ENCODE results near the gene SLC25A28. TPM values are rescaled to one million over a fixed set of nuclear protein-coding genes. Genes with fewer than 3 reads are reported as not detected.

The SLC25A28 gene
- total RNA-seq, 1 donor from 2014 or later: 40.2 TPM

DNA sequence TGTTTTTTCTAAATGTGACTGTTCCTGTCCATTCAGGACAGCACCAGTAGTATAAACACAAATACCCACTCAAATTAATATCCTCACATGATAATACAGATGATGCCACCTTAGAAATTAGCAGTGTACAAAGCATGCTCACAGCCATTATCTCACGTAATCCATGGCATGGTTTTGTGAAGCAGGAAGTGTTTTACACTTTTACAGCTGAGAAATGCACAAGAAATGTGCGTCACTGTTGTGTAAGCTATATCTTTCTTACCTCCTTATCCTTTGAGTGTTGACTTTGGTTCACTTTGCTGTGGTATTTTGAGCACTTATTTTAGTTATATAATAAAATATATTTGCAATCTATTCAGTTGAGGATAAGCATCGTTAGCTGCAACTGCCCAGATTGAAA, 55.9 kb downstream of the SLC25A28 start:
- peaks cover 78% of the 10 kb centered on the region for H3K27me3 Mint-ChIP-seq (ENCODE audit: low read depth)
- H3K4me1 Mint-ChIP-seq: no peaks in the 10 kb centered on the region

DNA sequence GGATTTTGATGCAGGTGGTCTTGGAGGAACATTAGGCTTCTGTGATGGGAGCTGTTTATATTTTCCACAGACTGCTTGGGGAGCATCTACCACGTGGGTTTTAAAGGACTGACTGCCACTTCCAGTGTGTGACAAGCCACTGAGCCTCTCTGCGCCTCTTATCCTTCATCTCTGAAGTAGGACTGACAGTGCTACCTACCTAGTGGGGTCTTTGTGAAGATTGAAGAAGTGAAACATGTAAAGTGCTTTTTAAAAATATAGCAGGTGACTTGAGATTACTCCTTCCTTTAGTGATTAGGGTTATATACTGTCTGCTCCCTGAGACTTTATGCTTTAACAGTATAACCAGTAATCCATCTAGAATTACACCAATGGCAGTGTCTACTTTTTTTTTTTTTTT, 57.6 kb downstream of the SLC25A28 start:
- no peak for DNase-seq (ENCODE audit: low read depth, low spot score)
- H3K4me3 Mint-ChIP-seq: no peak overlapping the region
- no peak overlapping the region for H3K27ac Mint-ChIP-seq (ENCODE audit: unreplicated experiment)
- no peaks in the 10 kb centered on the region for H3K4me1 Mint-ChIP-seq
- H3K27me3 Mint-ChIP-seq (ENCODE audit: low read depth): peaks cover 77% of the 10 kb centered on the region
- H3K36me3 Mint-ChIP-seq (ENCODE audit: low read depth): no peaks in the 10 kb centered on the region
- TF ChIP-seq, protein P1, sequence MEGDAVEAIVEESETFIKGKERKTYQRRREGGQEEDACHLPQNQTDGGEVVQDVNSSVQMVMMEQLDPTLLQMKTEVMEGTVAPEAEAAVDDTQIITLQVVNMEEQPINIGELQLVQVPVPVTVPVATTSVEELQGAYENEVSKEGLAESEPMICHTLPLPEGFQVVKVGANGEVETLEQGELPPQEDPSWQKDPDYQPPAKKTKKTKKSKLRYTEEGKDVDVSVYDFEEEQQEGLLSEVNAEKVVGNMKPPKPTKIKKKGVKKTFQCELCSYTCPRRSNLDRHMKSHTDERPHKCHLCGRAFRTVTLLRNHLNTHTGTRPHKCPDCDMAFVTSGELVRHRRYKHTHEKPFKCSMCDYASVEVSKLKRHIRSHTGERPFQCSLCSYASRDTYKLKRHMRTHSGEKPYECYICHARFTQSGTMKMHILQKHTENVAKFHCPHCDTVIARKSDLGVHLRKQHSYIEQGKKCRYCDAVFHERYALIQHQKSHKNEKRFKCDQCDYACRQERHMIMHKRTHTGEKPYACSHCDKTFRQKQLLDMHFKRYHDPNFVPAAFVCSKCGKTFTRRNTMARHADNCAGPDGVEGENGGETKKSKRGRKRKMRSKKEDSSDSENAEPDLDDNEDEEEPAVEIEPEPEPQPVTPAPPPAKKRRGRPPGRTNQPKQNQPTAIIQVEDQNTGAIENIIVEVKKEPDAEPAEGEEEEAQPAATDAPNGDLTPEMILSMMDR (conservative IDR thresholded peaks at IDR 0.05): no peak
- H3K9me3 Mint-ChIP-seq: no peaks in the 10 kb centered on the region

More for the DNA sequence above, 55.9 kb downstream of the SLC25A28 start:
- H3K4me3 Mint-ChIP-seq: no peak overlapping the region
- no peak for DNase-seq (ENCODE audit: low read depth, low spot score)
- TF ChIP-seq, protein P1 (conservative IDR thresholded peaks at IDR 0.05): no peak
- no peaks in the 10 kb centered on the region for H3K36me3 Mint-ChIP-seq (ENCODE audit: low read depth)
- H3K9me3 Mint-ChIP-seq: no peaks in the 10 kb centered on the region
- H3K27ac Mint-ChIP-seq (ENCODE audit: unreplicated experiment): no peak overlapping the region

Other genes with a start within 250 kb of the SLC25A28 start
- gene GOT1, start 189.8 kb downstream of the SLC25A28 start, total RNA-seq: 30.8 and 37.8 TPM in 2 replicates
- not detected in 2 replicates for gene NKX2-3, start 87.5 kb downstream of the SLC25A28 start, total RNA-seq
- gene ENTPD7, start 39.1 kb upstream of the SLC25A28 start, total RNA-seq: 23.9 and 24.9 TPM in 2 replicates
- gene COX15, start 111.7 kb upstream of the SLC25A28 start, total RNA-seq: 44.4 and 48.7 TPM in 2 replicates
- gene CUTC, start 111.8 kb upstream of the SLC25A28 start, total RNA-seq: 17.6 and 17.9 TPM in 2 replicates
- 5.9 and 6.2 TPM in 2 replicates for gene ABCC2, start 162.2 kb upstream of the SLC25A28 start, total RNA-seq